ENCODE results near the gene OR10H1. TPM values are rescaled to one million over a fixed set of nuclear protein-coding genes. Genes with fewer than 3 reads are reported as not detected.
"Not testable (repeated sequence)": the region's sequence is repeated elsewhere in the genome, so short reads cannot be mapped to it uniquely, and the experiment has no call there.

The OR10H1 gene
- total RNA-seq, 1 donor = not detected

DNA sequence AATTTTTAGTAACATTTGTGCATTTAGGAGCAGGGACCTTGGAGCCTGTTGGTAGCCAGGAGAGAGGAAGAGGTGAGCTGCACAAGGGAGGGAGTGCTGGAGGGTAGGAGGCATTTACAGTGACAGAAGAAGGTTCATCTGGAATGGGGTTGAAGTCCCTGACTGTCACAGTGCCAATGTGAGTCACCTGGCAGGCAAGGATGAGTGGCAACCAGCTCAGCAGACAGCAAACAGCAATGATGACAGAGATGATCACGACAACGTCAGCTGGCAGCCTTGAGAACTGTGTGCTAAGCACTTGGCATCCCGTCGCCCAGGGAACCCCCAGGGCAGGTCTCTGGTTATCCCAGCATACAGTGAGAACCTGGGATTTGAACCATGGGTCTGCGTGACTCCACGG, 25.4 kb downstream of the OR10H1 start:
- Histone ChIP-seq H3K27me3 (ENCODE audit: insufficient read depth, low read length) (no peaks in the 10 kb centered on the region), H3K4me3 (ENCODE audit: insufficient read depth, low read length) (no peak overlapping the region), H3K4me2 (ENCODE audit: insufficient read depth, low read length) (no peak overlapping the region), H3K4me1 (ENCODE audit: insufficient read depth, low read length) (no peaks in the 10 kb centered on the region), H3K36me3 (ENCODE audit: insufficient read depth, low read length) (no peaks in the 10 kb centered on the region), H3K79me2 (ENCODE audit: insufficient read depth, low read length) (no peaks in the 10 kb centered on the region), H4K20me1 (ENCODE audit: insufficient read depth, low read length) (no peaks in the 10 kb centered on the region), H3K27ac (ENCODE audit: low read depth, low read length) (no peak overlapping the region), H2AFZ (ENCODE audit: low read length) (no peak overlapping the region), H3K9me3 (ENCODE audit: low read depth, low read length) (no peaks in the 10 kb centered on the region)
- no peak for TF ChIP-seq CTCF (IDR thresholded peaks at IDR 0.05; ENCODE audit: extremely low read depth, low read depth, low read length)
- DNase-seq (ENCODE audit: insufficient read length, low spot score, missing footprints) = no peak

- no peak overlapping the region for H3K27ac ChIP-seq (ENCODE audit: low read depth, low read length)
- no peak overlapping the region for H3K4me3 ChIP-seq (ENCODE audit: insufficient read depth, low read length)
- H3K9me3 ChIP-seq (ENCODE audit: low read depth, low read length) = no peaks in the 10 kb centered on the region
- no peak for DNase-seq (ENCODE audit: insufficient read length, low spot score, missing footprints)
- H4K20me1 ChIP-seq (ENCODE audit: insufficient read depth, low read length) = no peaks in the 10 kb centered on the region
- no peaks in the 10 kb centered on the region for H3K27me3 ChIP-seq (ENCODE audit: insufficient read depth, low read length)
- no peaks in the 10 kb centered on the region for H3K36me3 ChIP-seq (ENCODE audit: insufficient read depth, low read length)
- no peak overlapping the region for H3K4me2 ChIP-seq (ENCODE audit: insufficient read depth, low read length)
- H2AFZ ChIP-seq (ENCODE audit: low read length) = no peak overlapping the region
- TF ChIP-seq CTCF (IDR thresholded peaks at IDR 0.05; ENCODE audit: extremely low read depth, low read depth, low read length) = no peak
- no peaks in the 10 kb centered on the region for H3K79me2 ChIP-seq (ENCODE audit: insufficient read depth, low read length)
- H3K4me1 ChIP-seq (ENCODE audit: insufficient read depth, low read length) = no peaks in the 10 kb centered on the region
These were observed 26.7 kb downstream of the OR10H1 start for GRCh38 chr19:15788594-15789270.

DNA sequence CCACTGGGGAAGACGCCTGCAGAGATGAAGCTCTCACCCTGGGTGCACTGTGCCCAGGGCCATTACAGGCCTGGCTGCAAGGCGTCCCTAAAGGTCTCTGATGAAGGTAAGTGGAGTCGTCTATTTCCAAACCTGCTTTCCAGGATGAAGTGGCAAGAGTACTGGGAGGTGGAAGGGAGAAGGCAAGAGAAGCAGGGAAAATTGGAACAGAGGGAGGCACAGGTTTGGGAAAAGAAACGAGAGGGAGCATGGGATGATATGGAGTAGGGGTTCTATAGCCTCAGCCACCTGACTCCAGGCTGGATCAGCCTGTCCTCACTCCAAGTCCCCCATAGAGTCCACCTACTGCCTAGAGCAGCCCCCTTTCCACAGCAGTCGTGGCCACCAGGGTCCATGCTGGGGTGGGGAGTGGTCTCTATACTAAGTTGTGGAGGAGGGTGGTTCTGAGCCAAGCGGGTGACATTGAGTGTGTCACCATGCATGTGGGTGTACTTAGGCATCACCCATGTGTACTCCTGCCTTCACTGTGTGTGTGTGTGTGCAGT, 27.8 kb downstream of the OR10H1 start, which contains the start of gene OR10H5:
TSS of gene OR10H5 (plus strand) at position 51 of the 545 bp plus-strand sequence. CDS start 6,388 bp downstream, outside the sequence.
- Histone ChIP-seq H3K9me3 (ENCODE audit: low read depth, low read length) (no peaks in the 10 kb centered on the region), H3K27me3 (ENCODE audit: insufficient read depth, low read length) (no peaks in the 10 kb centered on the region), H3K4me3 (ENCODE audit: insufficient read depth, low read length) (no peak within 1 kb of the TSS), H3K79me2 (ENCODE audit: insufficient read depth, low read length) (no peaks in the 10 kb centered on the region), H3K4me2 (ENCODE audit: insufficient read depth, low read length) (no peak within 1 kb of the TSS), H4K20me1 (ENCODE audit: insufficient read depth, low read length) (no peaks in the 10 kb centered on the region), H3K4me1 (ENCODE audit: insufficient read depth, low read length) (no peaks in the 10 kb centered on the region), H3K27ac (ENCODE audit: low read depth, low read length) (no peak within 1 kb of the TSS), H2AFZ (ENCODE audit: low read length) (no peak within 1 kb of the TSS), H3K36me3 (ENCODE audit: insufficient read depth, low read length) (no peaks in the 10 kb centered on the region)
- peak; percentile 50 for DNase-seq (ENCODE audit: insufficient read length, low spot score, missing footprints)
- no peak for TF ChIP-seq CTCF (IDR thresholded peaks at IDR 0.05; ENCODE audit: extremely low read depth, low read depth, low read length)

DNA sequence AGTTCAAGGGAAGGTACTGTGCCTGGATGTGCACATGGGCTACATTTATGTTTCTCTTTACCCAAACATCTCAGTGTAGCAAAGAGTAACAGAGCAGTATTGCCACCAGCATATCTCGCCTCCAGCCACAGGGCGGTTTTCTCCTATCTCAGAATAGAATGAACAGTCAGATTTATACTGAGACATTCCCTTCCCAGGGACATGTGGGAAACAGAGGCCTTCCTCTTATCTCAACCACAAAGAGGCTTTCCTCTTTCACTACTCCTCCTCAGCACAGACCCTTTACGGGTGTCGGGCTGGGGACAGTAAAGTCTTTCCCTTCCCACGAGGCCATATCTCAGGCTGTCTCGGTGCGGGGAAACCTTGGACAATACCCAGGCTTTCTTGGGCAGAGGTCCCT, 32.6 kb downstream of the OR10H1 start:
- H3K36me3 ChIP-seq (ENCODE audit: insufficient read depth, low read length); H3K79me2 ChIP-seq (ENCODE audit: insufficient read depth, low read length); H3K4me2 ChIP-seq (ENCODE audit: insufficient read depth, low read length); H4K20me1 ChIP-seq (ENCODE audit: insufficient read depth, low read length); H3K27ac ChIP-seq (ENCODE audit: low read depth, low read length); H3K4me1 ChIP-seq (ENCODE audit: insufficient read depth, low read length); DNase-seq (ENCODE audit: insufficient read length, low spot score, missing footprints); H2AFZ ChIP-seq (ENCODE audit: low read length); H3K27me3 ChIP-seq (ENCODE audit: insufficient read depth, low read length); H3K9me3 ChIP-seq (ENCODE audit: low read depth, low read length); H3K4me3 ChIP-seq (ENCODE audit: insufficient read depth, low read length): not testable (repeated sequence)
